Measurements from ENCODE around the gene RRH.
"Not testable (repeated sequence)": the region's sequence is repeated elsewhere in the genome, so short reads cannot be mapped to it uniquely, and the experiment has no call there.

RRH gene

DNA sequence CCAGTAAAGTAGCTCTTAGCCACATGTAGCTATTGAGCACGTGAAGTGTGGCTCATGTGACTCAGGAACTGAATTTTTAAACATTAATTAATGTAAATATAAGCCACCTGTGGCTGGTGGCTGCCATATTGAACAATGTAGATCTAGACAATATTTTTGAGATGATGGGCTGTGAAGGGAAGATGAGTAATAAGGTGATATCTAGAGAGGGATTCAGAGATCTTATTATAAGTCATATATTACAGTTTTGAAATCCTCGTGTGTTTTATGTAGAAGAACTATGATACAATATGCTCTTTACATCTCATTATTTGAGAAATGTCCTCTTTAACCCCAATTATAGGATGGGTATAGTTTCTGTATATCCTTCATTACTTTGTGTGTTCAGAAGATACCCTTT lies 6.6 kb upstream of the RRH start:
- H3K9ac ChIP-seq: no peak overlapping the region
- peaks cover 0 to 79% (median 22%) of the 10 kb centered on the region in 11 experiments; a peak in 12 of 22 replicates for H4K20me1 ChIP-seq
- no peaks in the 10 kb centered on the region for H3K9me3 ChIP-seq (replicated peaks in 1 of 11)
- no peaks in the 10 kb centered on the region for H3K27me3 ChIP-seq
- H3K4me3 ChIP-seq: no peak overlapping the region
- H3K36me3 ChIP-seq: peaks cover 65 to 91% (median 84%) of the 10 kb centered on the region in 11 experiments
- no peak for TF ChIP-seq Cebpa-rat (IDR thresholded peaks at IDR 0.05)
- H3K27ac ChIP-seq: no peak overlapping the region
- H3K4me1 ChIP-seq: peaks cover 14 to 19% (median 16%) of the 10 kb centered on the region in 10 experiments
- H3K4me2 ChIP-seq: no peak overlapping the region

- peaks cover 36 to 86% (median 62%) of the 10 kb centered on the region in 11 experiments for H3K36me3 ChIP-seq
Measured at GRCh38 chr4:109826719-109827118, 1.1 kb upstream of the RRH start.

DNA sequence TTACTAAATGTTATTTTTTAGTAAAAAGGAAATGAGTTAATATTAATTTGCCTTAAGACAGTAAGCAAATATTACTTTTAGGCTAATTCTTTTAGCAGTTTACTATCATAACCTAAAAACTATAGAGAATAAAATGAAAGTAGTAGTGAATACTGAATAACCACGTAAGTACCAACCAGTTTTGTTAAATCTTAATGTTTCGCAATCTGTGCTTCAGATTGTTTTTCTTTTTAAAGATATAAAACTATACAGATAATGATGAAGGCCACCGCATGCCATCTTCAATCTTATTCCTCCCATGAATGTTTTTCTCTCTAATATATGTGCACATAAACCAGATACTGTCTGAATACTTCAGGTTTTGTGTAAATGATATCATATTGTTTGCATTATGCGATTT lies 6.0 kb downstream of the RRH start:
- Histone ChIP-seq H4K20me1 (no peaks in the 10 kb centered on the region), H3K4me3 (no peak overlapping the region), H3K27me3 (no peaks in the 10 kb centered on the region), H3K36me3 (peaks cover 0 to 16% (median 5%) of the 10 kb centered on the region in 11 experiments; a peak in 11 of 22 replicates), H3K4me1 (no peaks in the 10 kb centered on the region), H3K9ac (no peak overlapping the region), H3K4me2 (no peak overlapping the region), H3K9me3 (replicated peaks in 1 of 11) (no peaks in the 10 kb centered on the region), H3K27ac (no peak overlapping the region)
- TF ChIP-seq Cebpa-rat (IDR thresholded peaks at IDR 0.05): no peak

More at GRCh38 chr4:109826719-109827118, 1.1 kb upstream of the RRH start:
- H3K4me3 ChIP-seq: no peak overlapping the region
- no peak overlapping the region for H3K9ac ChIP-seq
- no peak overlapping the region for H3K4me2 ChIP-seq
- H3K27ac ChIP-seq: no peak overlapping the region
- no peaks in the 10 kb centered on the region for H3K4me1 ChIP-seq
- no peaks in the 10 kb centered on the region for H3K27me3 ChIP-seq
- no peak for TF ChIP-seq Cebpa-rat (IDR thresholded peaks at IDR 0.05)
- H4K20me1 ChIP-seq: peaks cover 0 to 33% (median 7%) of the 10 kb centered on the region in 11 experiments; a peak in 8 of 22 replicates
- no peaks in the 10 kb centered on the region for H3K9me3 ChIP-seq (replicated peaks in 1 of 11)

- H3K4me2 ChIP-seq: no peak overlapping the region
- no peak for TF ChIP-seq Cebpa-rat (IDR thresholded peaks at IDR 0.05)
- H3K36me3 ChIP-seq: 0 out of 22 replicates have a peak, but pooled peaks cover 0 to 11% (median 0%) of the 10 kb centered on the region in 11 experiments
- no peak overlapping the region for H3K9ac ChIP-seq
- no peaks in the 10 kb centered on the region for H3K4me1 ChIP-seq
- no peaks in the 10 kb centered on the region for H4K20me1 ChIP-seq
- no peak overlapping the region for H3K27ac ChIP-seq
- H3K4me3 ChIP-seq: no peak overlapping the region
- no peaks in the 10 kb centered on the region for H3K27me3 ChIP-seq
- 0 out of 22 replicates have a peak, but pooled peaks cover 0 to 5% (median 0%) of the 10 kb centered on the region in 11 experiments for H3K9me3 ChIP-seq (replicated peaks in 1 of 11)
Measured at GRCh38 chr4:109836985-109837384, 9.2 kb downstream of the RRH start.

DNA sequence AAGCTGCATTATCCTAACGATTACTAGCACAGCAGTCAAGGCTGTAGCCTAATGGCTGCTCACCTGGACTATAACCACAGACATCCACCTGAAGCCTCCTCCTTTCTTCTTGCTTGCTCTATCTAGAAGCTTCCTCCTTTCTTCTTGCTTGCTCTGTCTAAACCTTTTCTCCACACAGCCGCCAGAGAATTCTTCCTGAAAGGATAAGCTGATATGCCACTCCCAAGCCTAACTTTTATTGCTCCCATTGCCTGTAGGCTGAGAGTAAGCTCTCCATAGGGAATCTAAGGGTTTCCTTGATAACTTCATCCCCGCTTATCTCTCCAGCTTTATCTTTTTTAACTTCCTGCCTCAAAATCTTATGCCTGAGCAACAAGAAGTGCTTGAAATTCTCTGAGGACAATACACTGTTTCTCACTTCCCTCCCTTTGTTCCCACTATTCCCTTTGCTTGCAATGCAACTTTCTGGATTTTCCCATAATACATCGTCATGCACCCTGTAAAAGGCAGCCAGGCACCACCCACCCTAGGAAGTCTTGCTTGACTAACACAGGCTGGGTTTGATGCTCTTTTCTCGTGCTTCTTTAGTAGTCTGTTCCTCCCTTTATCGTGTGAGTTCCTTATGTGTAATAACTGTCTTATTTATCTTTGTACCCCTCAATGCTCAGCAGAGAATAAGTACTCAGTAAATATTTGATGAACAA lies 18.8 kb downstream of the RRH start:
- H3K27me3 ChIP-seq: no peaks in the 10 kb centered on the region
- no peak overlapping the region for H3K4me2 ChIP-seq
- no peak overlapping the region for H3K9ac ChIP-seq
- H3K4me1 ChIP-seq: no peaks in the 10 kb centered on the region
- H3K9me3 ChIP-seq (replicated peaks in 1 of 11): no peaks in the 10 kb centered on the region
- TF ChIP-seq Cebpa-rat (IDR thresholded peaks at IDR 0.05): no peak
- peaks cover 0 to 15% (median 0%) of the 10 kb centered on the region in 11 experiments; a peak in 2 of 22 replicates for H3K36me3 ChIP-seq
- H3K27ac ChIP-seq: no peak overlapping the region
- H3K4me3 ChIP-seq: no peak overlapping the region
- H4K20me1 ChIP-seq: no peaks in the 10 kb centered on the region

- Histone ChIP-seq H3K4me3 (no peak within 1 kb of the TSS), H3K27me3 (no peaks in the 10 kb centered on the region), H3K9ac (no peak within 1 kb of the TSS), H3K9me3 (replicated peaks in 1 of 11) (no peaks in the 10 kb centered on the region), H3K27ac (no peak within 1 kb of the TSS), H3K4me1 (no peaks in the 10 kb centered on the region), H3K4me2 (no peak within 1 kb of the TSS), H4K20me1 (no peaks in the 10 kb centered on the region), H3K36me3 (peaks cover 0 to 5% (median 0%) of the 10 kb centered on the region in 11 experiments; a peak in 1 of 22 replicates)
- TF ChIP-seq Cebpa-rat (IDR thresholded peaks at IDR 0.05): no peak
Measured at GRCh38 chr4:109847896-109848442, 20.2 kb downstream of the RRH start, which contains the start of gene LRIT3. Gene LRIT3, plus strand, starts transcription at chr4:109848107. Its CDS starts 95 bp downstream, at chr4:109848202.

- Histone ChIP-seq H3K4me3 (no peak overlapping the region), H3K27ac (no peak overlapping the region), H3K9me3 (replicated peaks in 1 of 11) (no peaks in the 10 kb centered on the region), H3K9ac (no peak overlapping the region), H3K4me1 (no peaks in the 10 kb centered on the region), H3K4me2 (no peak overlapping the region), H4K20me1 (no peaks in the 10 kb centered on the region), H3K27me3 (no peaks in the 10 kb centered on the region), H3K36me3 (no peaks in the 10 kb centered on the region)
- TF ChIP-seq Cebpa-rat (IDR thresholded peaks at IDR 0.05): no peak
Measured at GRCh38 chr4:109848501-109848900, 20.7 kb downstream of the RRH start.

- Histone ChIP-seq H3K4me2 (no peak overlapping the region), H3K27me3 (no peaks in the 10 kb centered on the region), H4K20me1 (no peaks in the 10 kb centered on the region), H3K36me3 (no peaks in the 10 kb centered on the region), H3K9ac (no peak overlapping the region), H3K4me3 (no peak overlapping the region), H3K9me3 (replicated peaks in 1 of 11) (no peaks in the 10 kb centered on the region), H3K4me1 (no peaks in the 10 kb centered on the region), H3K27ac (no peak overlapping the region)
- TF ChIP-seq Cebpa-rat (IDR thresholded peaks at IDR 0.05): no peak
Measured at GRCh38 chr4:109850601-109851000, 22.8 kb downstream of the RRH start.

- H3K4me1 ChIP-seq, H3K9ac ChIP-seq, H3K4me2 ChIP-seq, H3K27ac ChIP-seq, H3K27me3 ChIP-seq, H3K4me3 ChIP-seq, H4K20me1 ChIP-seq: not testable (repeated sequence)
- H3K9me3 ChIP-seq (replicated peaks in 1 of 11): peaks cover 35 to 57% (median 47%) of the 10 kb centered on the region in 11 experiments
- peaks cover 0 to 15% (median 6%) of the 10 kb centered on the region in 11 experiments; a peak in 9 of 22 replicates for H3K36me3 ChIP-seq
Measured at GRCh38 chr4:109859426-109860300, 31.9 kb downstream of the RRH start.

Data from BLaER1 treated with 17β-estradiol and CSF1 and Interleukin-3, amounts not matched to agents 10 nM and 100 nM (cell line).